Measurements from ENCODE around the gene FAM83E. TPM values are rescaled to one million over a fixed set of nuclear protein-coding genes. Genes with fewer than 3 reads are reported as not detected.

The FAM83E gene
- total RNA-seq, 1 donor from 2014 or later = 3.2 TPM

DNA sequence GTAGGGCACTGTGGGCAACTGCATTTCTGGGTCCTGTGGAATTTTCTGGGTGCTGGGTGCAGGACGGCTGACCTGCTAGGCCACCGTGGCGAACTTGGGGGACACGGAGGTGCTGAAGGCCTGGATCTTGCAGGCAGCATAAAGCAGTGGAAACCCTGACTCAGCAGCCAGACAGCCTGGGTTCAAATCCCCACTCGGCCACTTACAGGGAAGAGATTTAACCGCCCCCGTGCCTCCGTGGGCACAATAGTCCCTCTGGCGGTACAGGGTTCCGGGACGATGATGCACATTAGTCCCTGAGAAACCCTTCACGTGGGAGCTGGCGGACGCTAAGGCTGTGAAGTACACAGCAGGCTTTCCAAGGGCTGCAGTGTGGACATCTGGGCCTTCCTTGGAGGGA lies 3.0 kb downstream of the FAM83E start:
- intact Hi-C loops (cut with DNase I) = no loop called here
- H3K27ac ChIP-seq = no peak overlapping the region

DNA sequence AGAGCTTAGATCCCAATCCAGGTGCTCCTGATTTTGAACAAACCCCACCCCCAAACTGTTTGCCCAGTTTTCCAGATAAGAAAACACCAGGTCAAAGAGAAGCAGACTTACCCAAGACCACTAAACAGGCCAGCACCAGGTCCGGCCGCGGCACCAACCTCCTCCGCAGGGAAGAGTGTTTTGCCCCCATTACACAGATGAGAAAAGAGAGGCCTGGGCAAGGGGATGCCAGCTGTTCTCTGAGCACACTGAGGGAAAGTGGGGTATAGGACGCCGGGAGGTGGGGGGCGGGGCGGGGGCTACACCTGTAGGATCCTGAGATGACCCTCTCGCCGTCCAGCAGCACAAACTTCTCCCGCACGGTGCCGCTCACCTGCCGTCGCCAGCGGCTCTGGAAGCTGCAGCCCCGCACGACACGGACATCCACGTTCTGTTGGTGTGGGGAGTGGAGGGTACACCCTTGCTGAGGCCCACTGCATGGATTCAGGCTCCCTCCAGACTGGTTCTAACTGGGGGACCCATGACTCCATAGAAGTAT lies 5.2 kb downstream of the FAM83E start:
- intact Hi-C loops (cut with DNase I) = no loop called here
- Histone ChIP-seq H3K4me1 (no peaks in the 10 kb centered on the region), H3K36me3 (no peaks in the 10 kb centered on the region), H3K27ac (no peak overlapping the region), H3K27me3 (no peaks in the 10 kb centered on the region), H3K4me3 (no peak overlapping the region), H3K9me3 (no peaks in the 10 kb centered on the region)
- no peak for DNase-seq (ENCODE audit: extremely low spot score in 2 of 2)
- TF ChIP-seq, protein P1, sequence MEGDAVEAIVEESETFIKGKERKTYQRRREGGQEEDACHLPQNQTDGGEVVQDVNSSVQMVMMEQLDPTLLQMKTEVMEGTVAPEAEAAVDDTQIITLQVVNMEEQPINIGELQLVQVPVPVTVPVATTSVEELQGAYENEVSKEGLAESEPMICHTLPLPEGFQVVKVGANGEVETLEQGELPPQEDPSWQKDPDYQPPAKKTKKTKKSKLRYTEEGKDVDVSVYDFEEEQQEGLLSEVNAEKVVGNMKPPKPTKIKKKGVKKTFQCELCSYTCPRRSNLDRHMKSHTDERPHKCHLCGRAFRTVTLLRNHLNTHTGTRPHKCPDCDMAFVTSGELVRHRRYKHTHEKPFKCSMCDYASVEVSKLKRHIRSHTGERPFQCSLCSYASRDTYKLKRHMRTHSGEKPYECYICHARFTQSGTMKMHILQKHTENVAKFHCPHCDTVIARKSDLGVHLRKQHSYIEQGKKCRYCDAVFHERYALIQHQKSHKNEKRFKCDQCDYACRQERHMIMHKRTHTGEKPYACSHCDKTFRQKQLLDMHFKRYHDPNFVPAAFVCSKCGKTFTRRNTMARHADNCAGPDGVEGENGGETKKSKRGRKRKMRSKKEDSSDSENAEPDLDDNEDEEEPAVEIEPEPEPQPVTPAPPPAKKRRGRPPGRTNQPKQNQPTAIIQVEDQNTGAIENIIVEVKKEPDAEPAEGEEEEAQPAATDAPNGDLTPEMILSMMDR (IDR thresholded peaks at IDR 0.05) = no peak
- TF ChIP-seq POLR2A (IDR thresholded peaks at IDR 0.05) = no peak
- no peak for TF ChIP-seq POLR2AphosphoS5 (IDR thresholded peaks at IDR 0.05; ENCODE audit: insufficient read depth in 1 of 2, low read depth in 1 of 2)

More for the DNA sequence above, 3.0 kb downstream of the FAM83E start:
- Histone ChIP-seq H3K27me3 (no peaks in the 10 kb centered on the region), H3K36me3 (peaks cover 0 to 21% of the 10 kb centered on the region in 2 donors), H3K4me1 (peaks cover 19% of the 10 kb centered on the region), H3K9me3 (no peaks in the 10 kb centered on the region), H3K4me3 (no peak overlapping the region)
- DNase-seq (ENCODE audit: extremely low spot score in 2 of 2) = no peak
- TF ChIP-seq POLR2AphosphoS5 (IDR thresholded peaks at IDR 0.05; ENCODE audit: insufficient read depth in 1 of 2, low read depth in 1 of 2) (no peak), POLR2A (IDR thresholded peaks at IDR 0.05) (no peak)
- TF ChIP-seq, protein P1 (IDR thresholded peaks at IDR 0.05) = no peak

DNA sequence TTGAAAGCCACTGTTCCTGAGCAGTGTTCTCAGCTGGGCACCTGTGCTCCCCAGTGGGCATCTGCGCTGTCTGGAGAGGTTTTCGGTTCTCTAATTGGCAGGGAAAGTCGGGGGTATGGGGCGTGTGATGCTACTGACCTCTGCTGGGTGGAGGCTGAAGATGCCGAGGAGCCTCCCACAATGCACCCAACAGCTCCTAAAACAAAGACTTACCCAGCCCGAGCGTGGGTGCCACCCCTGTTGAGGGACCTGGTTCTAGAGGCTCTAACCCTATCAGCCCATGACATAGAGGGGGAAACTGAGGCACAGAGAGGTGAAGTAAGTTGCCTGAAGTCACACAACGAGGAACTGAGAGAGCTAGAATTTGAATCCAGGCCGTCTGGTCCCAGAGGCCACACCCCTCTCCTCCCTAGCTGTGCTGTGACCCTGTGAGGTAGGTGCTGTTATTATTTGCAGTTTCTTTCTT lies 6.0 kb downstream of the FAM83E start:
- intact Hi-C loops (cut with DNase I) = no loop called here
- no peak for DNase-seq (ENCODE audit: extremely low spot score in 2 of 2)
- no peak for TF ChIP-seq POLR2AphosphoS5 (IDR thresholded peaks at IDR 0.05; ENCODE audit: insufficient read depth in 1 of 2, low read depth in 1 of 2)
- TF ChIP-seq POLR2A (IDR thresholded peaks at IDR 0.05) = no peak
- TF ChIP-seq, protein P1 (IDR thresholded peaks at IDR 0.05) = no peak
- Histone ChIP-seq H3K27ac (no peak overlapping the region), H3K4me1 (no peaks in the 10 kb centered on the region), H3K9me3 (no peaks in the 10 kb centered on the region), H3K27me3 (no peaks in the 10 kb centered on the region), H3K4me3 (no peak overlapping the region), H3K36me3 (no peaks in the 10 kb centered on the region)

DNA sequence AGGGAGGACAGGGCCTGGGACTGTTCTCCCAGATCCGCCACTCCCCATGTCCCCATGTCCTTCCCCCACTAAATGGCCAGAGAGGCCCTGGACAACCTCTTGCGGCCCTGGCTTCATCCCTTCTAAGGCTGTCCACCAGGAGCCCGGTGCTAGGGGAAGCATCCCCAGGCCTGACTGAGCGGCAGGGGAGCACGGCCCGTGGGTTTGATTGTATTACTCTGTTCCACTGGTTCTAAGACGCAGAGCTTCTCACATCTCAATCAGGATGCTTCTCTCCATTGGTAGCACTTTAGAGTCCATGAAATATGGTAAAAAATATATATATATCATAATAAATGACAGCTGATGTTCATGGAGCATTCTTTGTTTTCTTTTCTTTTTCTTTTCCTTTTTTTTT lies 7.5 kb downstream of the FAM83E start:
- H3K4me1 ChIP-seq = no peaks in the 10 kb centered on the region
- intact Hi-C loops (cut with DNase I) = no loop called here
- no peak for DNase-seq (ENCODE audit: extremely low spot score in 2 of 2)
- H3K9me3 ChIP-seq = no peaks in the 10 kb centered on the region
- no peaks in the 10 kb centered on the region for H3K27me3 ChIP-seq
- H3K27ac ChIP-seq = no peak overlapping the region
- H3K36me3 ChIP-seq = no peaks in the 10 kb centered on the region
- no peak overlapping the region for H3K4me3 ChIP-seq
- no peak for TF ChIP-seq POLR2AphosphoS5 (IDR thresholded peaks at IDR 0.05; ENCODE audit: insufficient read depth in 1 of 2, low read depth in 1 of 2)
- TF ChIP-seq, protein P1 (IDR thresholded peaks at IDR 0.05) = no peak
- TF ChIP-seq POLR2A (IDR thresholded peaks at IDR 0.05) = no peak

DNA sequence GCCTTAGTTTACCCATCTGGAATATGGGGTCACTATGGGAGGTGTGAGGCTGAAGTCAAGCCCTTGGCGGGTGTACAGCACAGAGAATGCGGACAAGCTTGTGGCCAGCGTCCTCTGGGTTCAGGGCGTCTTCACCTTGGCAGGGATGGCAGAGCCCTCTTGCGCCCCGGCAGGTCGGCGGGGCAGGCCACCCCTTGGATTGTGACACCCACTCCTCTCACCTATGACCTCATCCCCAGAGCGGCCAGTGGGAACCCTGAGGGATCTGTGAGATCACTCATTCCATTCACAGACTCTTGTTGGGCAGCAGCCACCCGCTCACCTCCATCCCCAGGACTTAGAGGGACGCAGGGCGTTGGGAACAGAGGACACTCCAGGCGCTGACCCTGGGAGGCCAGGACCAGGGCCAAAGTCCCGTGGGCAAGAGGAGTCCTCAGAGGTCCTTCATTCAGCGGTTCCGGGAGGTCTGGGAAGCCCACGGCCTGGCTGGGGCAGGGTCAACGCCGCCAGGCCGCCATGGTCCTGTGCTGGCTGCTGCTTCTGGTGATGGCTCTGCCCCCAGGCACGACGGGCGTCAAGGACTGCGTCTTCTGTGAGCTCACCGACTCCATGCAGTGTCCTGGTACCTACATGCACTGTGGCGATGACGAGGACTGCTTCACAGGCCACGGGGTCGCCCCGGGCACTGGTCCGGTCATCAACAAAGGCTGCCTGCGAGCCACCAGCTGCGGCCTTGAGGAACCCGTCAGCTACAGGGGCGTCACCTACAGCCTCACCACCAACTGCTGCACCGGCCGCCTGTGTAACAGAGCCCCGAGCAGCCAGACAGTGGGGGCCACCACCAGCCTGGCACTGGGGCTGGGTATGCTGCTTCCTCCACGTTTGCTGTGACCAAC lies 8.2 kb downstream of the FAM83E start, which contains the start of gene SPACA4:
TSS of gene SPACA4 (plus strand) at position 280 of the 896 bp plus-strand sequence. CDS start at position 517, 237 bp downstream.
- intact Hi-C loops (cut with DNase I) = no loop called here
- H3K4me1 ChIP-seq = no peaks in the 10 kb centered on the region
- no peaks in the 10 kb centered on the region for H3K27me3 ChIP-seq
- TF ChIP-seq POLR2AphosphoS5 (IDR thresholded peaks at IDR 0.05; ENCODE audit: insufficient read depth in 1 of 2, low read depth in 1 of 2) = no peak
- TF ChIP-seq, protein P1 (IDR thresholded peaks at IDR 0.05) = no peak
- TF ChIP-seq POLR2A (IDR thresholded peaks at IDR 0.05) = no peak
- H3K9me3 ChIP-seq = no peaks in the 10 kb centered on the region
- no peak within 1 kb of the TSS for H3K27ac ChIP-seq
- H3K4me3 ChIP-seq = no peak within 1 kb of the TSS
- no peaks in the 10 kb centered on the region for H3K36me3 ChIP-seq
- no peak for DNase-seq (ENCODE audit: extremely low spot score in 2 of 2)
